Body of pancreas (tissue), 4 donors: ENCODE results near the gene PALM. TPM values are rescaled to one million over a fixed set of nuclear protein-coding genes. Genes with fewer than 3 reads are reported as not detected.

ENCODE experiments used
- ATAC-seq: fragments of 150-250 bp; one replicate; pipeline ENCODE4 v1.9.1; 2016
- DNase-seq, 4 donors: peaks; one replicate each; pipeline ENCODE4 v3.0.0-alpha.2; 2019
- H3K27ac ChIP-seq, 4 donors: fragments of 200-600 bp; sonication (generic); 1 replicate in 3 of 4; 2 replicates in 1 of 4; pipeline versions ENCODE4 v1.5.1 to v1.6.1; 2016 to 2019; ENCODE audit warnings: mild to moderate bottlenecking in 1 of 4, mixed read lengths in 1 of 4, moderate library complexity in 1 of 4
- H3K27me3 ChIP-seq, 2 donors: fragments of 200-600 bp; sonication (generic); one replicate each; pipeline ENCODE4 v1.6.0; 2016; ENCODE audit warnings: mild to moderate bottlenecking in 1 of 2
- H3K36me3 ChIP-seq, 2 donors: fragments of 200-600 bp; sonication (generic); replicated peaks in 1 of 2; 2 replicates each; pipeline ENCODE4 v1.5.1; 2016; ENCODE audit warnings: low read depth in 2 of 2; ENCODE audit not compliant: insufficient read depth in 1 of 2
- H3K4me1 ChIP-seq: fragments of 200-600 bp; sonication (generic); one replicate; pipeline ENCODE4 v1.6.0; 2016
- H3K4me3 ChIP-seq, 2 donors: fragments of 200-600 bp; sonication (generic); 1 replicate in 1 of 2; 2 replicates in 1 of 2; pipeline ENCODE4 v1.5.1; 2016 to 2019
- H3K9me3 ChIP-seq, 3 donors: fragments of 200-600 bp; sonication (generic); 1 replicate in 2 of 3; 2 replicates in 1 of 3; pipeline ENCODE4 v1.5.1; 2016
- CTCF ChIP-seq, 7 experiments: fragments of 450-650 bp in 4 of 7; fragments of 200-600 bp in 3 of 7; sonication (generic) in 3 of 7; IDR thresholded peaks; one replicate each; pipeline ENCODE4 v1.5.1; 2016 to 2019; ENCODE audit warnings: antibody characterized with exemption in 7 of 7
- POLR2A ChIP-seq, 3 donors: fragments of 450-650 bp; IDR thresholded peaks; one replicate each; pipeline ENCODE4 v1.6.1; 2016; ENCODE audit warnings: antibody characterized with exemption in 3 of 3, mild to moderate bottlenecking in 2 of 3
- WGBS, 2 donors: methylation state at CpG; one replicate each; pipeline ENCODE4 v1.1.5; 2017; 5-methylcytosine and 5-hydroxymethylcytosine counted together
- intact Hi-C: fragments of 100-400 bp; cut with DNase I; formaldehyde crosslinking; loops from one replicate; pipeline ENCODE4 v1.15.1; 2023
- total RNA-seq, 2 donors: library from RNA; depleted of rRNA; stranded (reverse); fragments of >200 nt; gene quantifications; one replicate each; pipeline ENCODE4 v1.1.0, GENCODE V29; 2016

PALM gene
- total RNA-seq, 2 donors from 2014 or later: 14.8 to 32.6 TPM

- no peaks in the 10 kb centered on the region for H3K36me3 ChIP-seq
- intact Hi-C loops: no loop called here
- H3K4me3 ChIP-seq: no peak overlapping the region
- no peaks in the 10 kb centered on the region for H3K9me3 ChIP-seq
- WGBS, 2 donors: 60 to 72% methylated on average over 2 to 9 of the region's 9 CpGs
- no peak for ATAC-seq
- DNase-seq: no peak
- no peak for TF ChIP-seq POLR2A (IDR thresholded peaks at IDR 0.05)
- no peak for TF ChIP-seq CTCF (IDR thresholded peaks at IDR 0.05)
- no peak overlapping the region for H3K27ac ChIP-seq
- peaks cover 11% of the 10 kb centered on the region for H3K4me1 ChIP-seq
- H3K27me3 ChIP-seq: no peaks in the 10 kb centered on the region
Measured at GRCh38 chr19:670609-671075, 38.1 kb upstream of the PALM start.

- H3K9me3 ChIP-seq: no peaks in the 10 kb centered on the region
- peak overlapping the region in 2 of 4 donors; percentile 38 to 48 for H3K27ac ChIP-seq
- H3K36me3 ChIP-seq: no peaks in the 10 kb centered on the region
- ATAC-seq: no peak
- H3K4me3 ChIP-seq: no peak overlapping the region
- 11 to 18% methylated on average over 5 to 38 of the region's 38 CpGs for WGBS, 2 donors
- intact Hi-C loops: no loop called here
- no peak for TF ChIP-seq POLR2A (IDR thresholded peaks at IDR 0.05)
- TF ChIP-seq CTCF (IDR thresholded peaks at IDR 0.05): no peak
- peaks cover 41% of the 10 kb centered on the region for H3K4me1 ChIP-seq
- H3K27me3 ChIP-seq: no peaks in the 10 kb centered on the region
- DNase-seq: no peak
Measured at GRCh38 chr19:674282-675151, 34.2 kb upstream of the PALM start.

- no peak for DNase-seq
- TF ChIP-seq CTCF (IDR thresholded peaks at IDR 0.05) (no peak), POLR2A (IDR thresholded peaks at IDR 0.05) (no peak)
- Histone ChIP-seq H3K9me3 (no peaks in the 10 kb centered on the region), H3K4me1 (peaks cover 46% of the 10 kb centered on the region), H3K4me3 (no peak overlapping the region), H3K36me3 (no peaks in the 10 kb centered on the region), H3K27me3 (no peaks in the 10 kb centered on the region), H3K27ac (peak overlapping the region in 3 of 4 donors; percentile 38 to 73 (median 40))
- WGBS, 2 donors: 13 to 15% methylated on average over 12 to 13 of the region's 31 CpGs
- no peak for ATAC-seq
- intact Hi-C loops: no loop called here
Measured at GRCh38 chr19:676007-676338, 32.8 kb upstream of the PALM start.

- Histone ChIP-seq H3K27ac (peak within 1 kb of the TSS; percentile 51 to 80 (median 64)), H3K9me3 (no peaks in the 10 kb centered on the region), H3K27me3 (no peaks in the 10 kb centered on the region), H3K4me3 (no peak within 1 kb of the TSS), H3K36me3 (no peaks in the 10 kb centered on the region), H3K4me1 (peaks cover 46% of the 10 kb centered on the region)
- intact Hi-C loops: no loop called here
- TF ChIP-seq POLR2A (IDR thresholded peaks at IDR 0.05) (peak in 1 of 3 donors; percentile 16), CTCF (IDR thresholded peaks at IDR 0.05) (no peak)
- DNase-seq (no peak), ATAC-seq (no peak)
- 0 to 2% methylated on average over 7 to 44 of the region's 63 CpGs for WGBS, 2 donors
Measured at GRCh38 chr19:676339-677105, 32.2 kb upstream of the PALM start, which contains the start of gene FSTL3. Gene FSTL3 (plus strand): TSS chr19:676392. CDS start chr19:676424, 32 bp downstream.
